ENCODE data around the gene LRRC47. TPM values are rescaled to one million over a fixed set of nuclear protein-coding genes. Genes with fewer than 3 reads are reported as not detected.
A peak's percentile ranks its signal among the peaks of the same experiment; 100 is the strongest.

LRRC47 gene
- total RNA-seq, 2 donors from 2014 or later, result 35.1 to 41.5 TPM

DNA sequence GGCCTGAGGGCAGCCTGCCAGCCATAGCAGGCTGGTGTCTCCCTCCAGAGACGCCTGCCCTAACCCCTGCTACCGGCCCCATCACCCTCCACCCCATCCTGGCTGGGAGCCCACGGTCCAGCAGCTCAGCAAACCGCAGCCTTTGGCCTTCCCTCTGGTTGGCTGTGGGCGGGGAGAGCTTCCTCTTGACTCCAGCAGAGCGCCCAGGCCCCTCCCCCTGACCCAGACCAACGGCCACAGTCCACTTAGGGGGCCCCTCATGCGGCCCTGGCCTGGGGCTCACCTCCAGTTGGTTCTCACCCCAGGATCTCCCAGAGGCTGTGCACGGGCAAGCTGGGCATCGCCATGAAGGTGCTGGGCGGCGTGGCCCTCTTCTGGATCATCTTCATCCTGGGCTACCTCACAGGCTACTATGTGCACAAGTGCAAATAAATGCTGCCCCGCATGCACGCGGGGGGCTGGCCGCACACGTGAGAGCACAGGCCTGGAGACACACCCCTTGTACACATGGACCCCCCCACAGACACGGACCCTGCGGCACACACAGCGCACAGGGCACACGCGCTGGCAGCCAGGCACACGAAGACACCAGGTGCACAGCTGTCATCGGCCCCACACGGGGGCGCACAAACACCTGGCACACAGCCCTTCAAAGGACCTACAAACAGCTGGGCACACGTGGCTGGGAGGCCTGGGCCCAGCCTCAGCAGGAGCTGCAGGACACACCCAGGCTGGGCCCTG, 20.6 kb downstream of the LRRC47 start:
- ATAC-seq (peak; percentile 69), DNase-seq (peak; percentile 67 to 78)
- intact Hi-C loops (cut with DNase I, micrococcal nuclease), result no loop called here

DNA sequence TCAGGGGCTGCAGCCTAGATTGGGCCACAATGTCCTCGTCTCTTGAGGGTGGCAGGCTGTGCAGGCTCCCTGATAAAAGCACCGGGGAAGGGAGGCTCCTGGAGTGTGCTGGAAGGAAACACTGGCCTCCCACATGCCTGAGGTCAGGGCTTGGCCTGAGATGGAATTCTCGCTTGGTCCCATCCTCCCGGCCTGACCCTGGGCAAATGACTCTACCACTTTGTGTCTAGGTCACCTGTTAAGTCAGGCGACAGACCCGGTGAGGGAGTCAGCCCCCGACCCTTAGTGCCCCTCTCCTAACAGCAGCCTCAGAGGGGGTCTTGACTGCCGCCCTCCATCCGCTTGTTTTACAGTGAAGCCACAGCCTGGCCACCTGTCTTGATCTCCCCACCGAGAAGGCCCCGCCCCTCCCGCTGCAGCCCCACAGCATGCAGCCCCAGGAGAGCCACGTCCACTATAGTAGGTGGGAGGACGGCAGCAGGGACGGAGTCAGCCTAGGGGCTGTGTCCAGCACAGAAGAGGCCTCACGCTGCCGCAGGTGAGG, 21.3 kb downstream of the LRRC47 start:
- ATAC-seq (no peak), DNase-seq (no peak)
- intact Hi-C loops (cut with DNase I, micrococcal nuclease), result no loop called here

DNA sequence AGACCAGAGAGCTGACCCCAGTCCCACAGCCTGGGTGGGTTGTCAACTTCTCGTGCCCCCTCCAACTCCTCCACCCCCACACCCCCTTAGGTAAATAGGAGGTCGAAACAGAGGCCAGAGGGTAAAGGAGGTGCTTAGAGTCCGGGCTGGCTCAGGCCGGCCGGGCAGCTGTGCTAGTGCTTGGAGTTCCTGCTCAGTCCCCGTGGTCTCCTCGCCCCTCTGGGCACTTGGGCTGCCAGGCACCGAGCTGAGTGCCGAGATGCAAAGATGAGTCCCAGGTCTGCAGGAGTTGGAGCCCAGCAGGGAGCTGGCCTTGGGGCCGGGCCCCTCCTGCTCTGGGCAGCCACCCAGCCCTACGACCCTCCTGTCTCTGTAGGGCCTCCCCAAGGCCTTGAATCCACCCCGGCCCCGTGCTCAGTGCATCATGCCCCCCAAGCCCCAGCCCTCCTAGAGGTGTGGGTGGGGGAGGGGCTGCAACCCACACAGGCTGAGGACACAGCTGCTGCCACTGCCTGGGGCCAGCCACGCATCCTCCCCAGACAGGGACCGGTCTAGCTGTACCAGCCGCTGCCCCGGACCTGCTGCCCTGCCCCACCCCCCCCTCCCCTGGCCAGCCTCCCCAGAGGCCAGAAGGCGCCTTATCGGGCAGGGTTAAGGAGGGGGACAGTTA, 21.9 kb downstream of the LRRC47 start:
- DNase-seq (no peak), ATAC-seq (no peak)
- intact Hi-C loops (cut with DNase I, micrococcal nuclease), result no loop called here

DNA sequence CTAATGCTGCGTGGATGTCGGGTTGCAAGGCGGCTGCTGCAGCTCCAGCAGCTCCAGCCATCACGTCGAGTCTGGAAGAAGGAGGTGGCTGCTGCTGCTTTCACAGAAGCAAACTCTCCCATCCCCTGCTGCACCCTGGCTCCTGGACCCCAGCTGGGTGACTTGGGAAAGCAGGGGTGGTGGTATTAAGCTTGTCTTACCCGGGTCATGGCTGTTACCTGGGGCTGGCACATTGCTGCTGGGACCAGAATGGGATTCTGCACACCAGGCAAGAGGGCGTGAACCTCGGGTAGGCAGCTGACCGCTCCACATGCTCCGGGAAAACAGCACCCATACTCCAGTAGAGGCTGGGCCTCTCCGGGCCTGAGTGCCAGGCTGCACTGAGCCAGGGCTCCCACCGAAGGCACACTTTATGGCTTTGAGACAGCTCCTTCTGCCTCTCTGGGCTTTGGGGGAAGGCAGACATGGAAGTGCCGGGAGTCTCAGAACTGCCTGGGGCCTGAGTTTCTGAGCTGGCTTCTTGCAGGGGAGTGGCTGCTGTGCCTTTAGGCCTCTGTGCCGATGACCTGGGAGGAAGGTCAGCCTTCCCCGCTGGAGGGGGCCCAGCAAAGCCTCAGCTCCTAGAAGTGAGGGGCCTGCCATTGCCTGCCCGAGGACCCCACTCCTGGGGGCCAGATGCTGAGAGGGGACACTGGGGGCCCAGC, 22.6 kb downstream of the LRRC47 start:
- intact Hi-C loops (cut with DNase I, micrococcal nuclease), result no loop called here
- no peak for DNase-seq
- ATAC-seq, result no peak

DNA sequence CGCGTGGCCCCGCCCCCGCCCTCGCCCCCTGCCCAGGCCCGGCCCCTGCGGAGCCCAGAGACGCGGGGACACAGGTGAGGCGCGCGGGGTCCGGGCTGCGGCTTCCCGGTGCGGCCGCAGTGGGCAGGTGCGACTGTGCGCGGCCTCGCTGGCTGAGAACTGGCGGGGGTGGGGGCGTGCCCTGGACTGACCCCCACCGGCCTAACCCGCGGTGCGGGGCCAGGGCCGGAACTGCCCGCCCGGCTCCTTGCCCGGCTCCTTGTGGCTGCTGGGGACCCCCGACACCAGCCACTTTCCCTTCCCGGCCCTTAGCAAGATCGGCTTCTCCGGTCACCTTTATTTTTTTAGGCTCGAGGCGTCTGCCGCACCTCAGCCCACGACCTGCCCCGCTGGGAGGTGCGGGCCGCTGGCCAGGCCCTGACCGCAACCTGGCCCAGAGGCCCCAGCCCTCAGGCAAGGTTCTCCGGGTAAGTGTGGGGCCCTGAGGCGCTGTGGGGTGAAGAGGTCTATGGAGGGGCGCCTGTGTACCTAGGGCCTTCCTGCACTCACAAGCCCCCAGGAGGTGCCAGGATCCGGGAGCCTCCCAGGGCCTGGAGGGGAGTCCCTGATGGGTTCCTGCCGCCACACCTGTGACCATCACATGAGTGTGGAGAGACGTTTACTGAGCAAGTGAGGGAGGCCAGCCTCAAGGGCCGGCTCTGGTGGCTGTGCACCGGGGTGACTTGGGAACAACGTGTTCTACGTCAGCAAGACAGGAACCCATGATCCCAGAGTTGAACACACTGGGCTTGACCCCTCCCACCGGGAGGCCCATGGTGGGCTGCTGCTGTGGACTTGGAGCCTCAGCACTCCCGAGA, 23.4 kb downstream of the LRRC47 start, which contains the start of gene SMIM1:
Gene SMIM1, plus strand, starts transcription at position 35 of the 857 bp plus-strand sequence. CDS start 2,625 bp downstream, outside the sequence.
- ATAC-seq (peak; percentile 2), DNase-seq (peak; percentile 31 to 34)
- intact Hi-C loops (cut with DNase I, micrococcal nuclease), result no loop called here

DNA sequence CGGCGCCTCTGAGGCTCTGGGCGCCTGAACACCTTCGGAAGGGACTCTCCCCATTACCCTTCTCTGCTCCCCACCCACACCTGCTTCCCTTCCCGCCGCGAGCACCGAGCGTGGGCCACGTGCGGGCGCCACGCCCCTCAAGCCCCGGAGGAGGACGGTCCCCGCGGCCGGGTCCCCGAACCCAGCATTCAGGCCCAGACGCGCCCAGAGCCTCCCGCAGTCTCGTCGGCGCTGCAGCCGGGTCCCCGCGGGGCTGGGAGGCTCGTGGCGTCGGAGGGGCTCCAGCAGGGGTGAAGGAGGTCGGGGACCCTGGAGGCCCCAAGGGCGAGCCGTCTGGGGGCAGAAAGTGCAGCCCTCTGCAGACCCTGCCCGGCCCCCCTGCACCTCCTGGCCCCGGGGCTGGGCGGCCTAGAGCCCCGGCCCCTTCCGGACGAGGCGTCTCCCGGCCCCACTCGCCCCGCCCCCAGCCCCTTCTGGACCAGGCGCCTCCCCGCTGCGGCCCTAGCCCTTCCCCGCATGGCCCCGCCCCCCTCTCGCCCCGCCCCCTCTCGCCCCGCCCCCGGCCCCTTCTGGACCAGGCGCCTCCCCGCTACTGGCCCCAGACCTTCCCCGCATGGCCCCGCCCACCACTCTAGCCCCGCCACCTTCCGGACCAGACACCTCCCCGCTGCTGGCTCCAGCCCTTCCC, 24.1 kb downstream of the LRRC47 start:
- intact Hi-C loops (cut with DNase I, micrococcal nuclease), result no loop called here
- ATAC-seq, result peak; percentile 81
- DNase-seq, result peak; percentile 95 to 97

DNA sequence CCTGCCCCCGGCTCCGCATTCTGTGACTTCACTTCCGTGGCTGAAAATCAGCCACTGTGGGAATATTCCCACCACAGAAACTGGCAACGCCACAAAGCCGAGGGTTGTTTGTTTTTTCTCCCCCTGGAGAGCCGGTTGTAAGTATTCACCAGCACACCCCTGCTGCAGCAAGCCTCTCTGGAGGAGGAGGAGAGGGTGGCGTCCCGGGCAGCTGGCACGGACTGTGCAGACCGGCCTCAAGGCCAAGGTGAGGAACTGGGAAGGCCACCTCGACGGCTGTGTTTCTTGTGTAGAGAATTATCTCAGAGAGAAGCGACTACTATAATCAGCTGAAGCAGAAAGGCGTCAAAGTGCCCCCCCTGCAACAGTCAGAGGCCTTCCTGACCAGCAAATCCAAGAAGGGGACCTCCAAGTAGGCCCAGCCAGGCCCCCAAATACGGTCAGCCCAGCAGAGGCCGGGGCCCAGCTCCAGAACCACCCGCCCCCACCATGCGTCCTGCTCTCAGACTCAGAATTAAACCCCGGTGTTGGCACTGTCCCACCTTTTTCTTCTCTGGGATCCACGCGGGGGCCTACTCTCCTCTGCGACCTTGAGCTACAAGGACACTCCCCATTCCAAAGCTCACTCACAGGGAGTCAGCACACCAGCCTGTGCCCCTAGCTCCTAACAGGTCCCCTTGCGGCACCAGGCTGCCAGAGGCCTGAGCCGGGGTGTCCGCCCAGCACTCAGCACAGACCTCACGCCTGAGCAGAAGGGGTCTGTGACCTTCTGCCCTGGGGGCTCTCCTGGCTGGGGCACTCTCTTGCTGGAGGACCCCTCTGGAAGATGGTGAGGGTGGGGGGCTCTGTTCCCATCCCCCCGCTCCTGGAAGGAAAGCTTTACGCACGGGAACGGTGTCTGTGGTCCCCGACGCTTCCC, 24.9 kb downstream of the LRRC47 start:
- ATAC-seq (no peak), DNase-seq (no peak)
- intact Hi-C loops (cut with DNase I, micrococcal nuclease), result no loop called here

DNA sequence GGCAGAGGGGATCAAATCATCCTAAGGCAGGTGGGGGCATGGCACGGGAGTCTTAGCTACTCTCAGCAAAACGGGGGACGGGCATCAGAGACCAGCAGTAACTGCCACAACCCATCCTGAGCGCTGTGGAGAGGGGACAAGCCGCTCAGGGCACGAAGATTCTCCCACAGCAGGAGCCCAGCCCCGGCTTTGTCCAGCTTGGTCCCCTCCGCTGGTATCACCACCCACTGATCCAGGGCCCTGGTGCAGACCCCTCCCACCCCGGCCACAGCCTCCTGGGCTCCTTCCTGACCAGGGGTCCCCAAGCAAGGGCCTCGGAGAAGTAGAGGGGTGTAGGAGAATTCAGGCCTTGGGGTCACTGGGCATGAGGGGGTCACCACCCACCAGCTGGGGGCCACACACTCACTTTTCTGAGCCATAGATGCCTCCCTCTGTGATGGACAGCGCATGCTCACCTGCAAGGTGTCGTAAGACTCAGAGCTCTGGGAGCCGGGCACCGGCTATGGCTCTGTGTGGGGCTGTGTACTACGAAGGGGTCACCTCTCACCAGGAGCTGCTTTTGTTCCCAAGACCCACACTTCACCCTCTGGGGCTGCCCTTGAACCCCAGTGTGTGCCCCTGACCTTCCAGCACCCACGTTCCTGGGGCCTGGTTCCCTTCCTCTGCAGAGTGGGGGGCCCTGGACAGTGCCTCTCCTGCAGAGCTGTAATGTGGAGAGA, 26.1 kb downstream of the LRRC47 start:
- no peak for DNase-seq
- intact Hi-C loops (cut with DNase I, micrococcal nuclease), result no loop called here
- ATAC-seq, result no peak

DNA sequence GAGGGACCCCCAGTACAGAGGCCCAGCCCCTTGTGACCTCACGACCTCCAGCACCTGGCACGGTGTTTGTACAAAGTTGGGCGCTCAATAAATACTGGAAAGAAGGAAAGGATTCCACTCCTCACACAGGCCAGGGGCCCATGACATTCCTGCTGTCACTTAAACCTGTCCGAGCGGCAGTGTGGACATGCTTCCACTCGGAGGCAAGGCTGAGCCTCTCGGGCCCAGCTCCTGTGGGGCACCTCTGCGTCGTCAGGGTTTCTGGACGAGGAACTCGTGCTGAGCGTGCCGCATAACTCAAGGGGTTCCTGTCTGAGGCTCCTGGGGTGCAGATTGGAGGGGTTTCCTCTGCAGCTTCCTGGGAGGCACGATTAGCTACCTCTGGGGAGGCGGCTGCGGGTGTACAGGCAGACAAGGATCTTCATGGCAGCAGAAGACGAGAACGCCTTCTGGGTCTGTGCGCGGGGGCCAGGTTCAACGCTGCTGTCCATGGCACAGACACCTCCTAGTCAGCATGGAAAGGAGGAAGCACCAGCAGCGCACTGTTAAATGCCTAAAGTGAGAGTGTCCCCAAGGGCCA, 27.4 kb downstream of the LRRC47 start:
- intact Hi-C loops (cut with DNase I, micrococcal nuclease), result no loop called here
- ATAC-seq, result no peak
- no peak for DNase-seq

DNA sequence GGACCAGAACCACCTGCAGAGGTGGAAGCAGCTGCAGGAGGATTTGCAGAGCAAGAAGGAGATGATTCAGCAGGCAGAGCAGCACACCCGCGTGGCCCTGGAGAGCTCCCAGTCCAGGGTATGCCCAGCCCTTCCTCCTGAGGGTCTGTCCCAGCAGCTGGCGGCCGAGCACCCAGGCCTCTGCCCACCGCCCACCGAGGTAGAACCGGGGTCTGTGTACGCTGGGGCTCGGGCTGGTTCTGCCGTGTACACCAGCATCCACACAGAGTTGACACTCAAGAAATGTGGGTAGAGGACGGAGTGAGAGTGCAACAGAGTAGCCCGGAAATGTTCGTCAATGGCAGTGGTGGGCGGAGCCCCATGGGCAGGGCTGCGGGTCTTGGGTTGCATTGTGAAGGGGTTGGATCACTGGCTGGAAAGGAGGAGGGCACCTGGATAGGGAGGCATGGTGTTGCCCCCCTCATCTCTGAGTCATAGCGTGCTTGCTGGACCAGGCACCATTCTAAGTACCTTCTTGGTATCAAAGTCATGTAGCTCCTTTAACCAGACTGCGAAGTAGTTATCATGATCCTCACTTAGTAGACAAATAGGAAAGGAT, 28.9 kb downstream of the LRRC47 start:
- no peak for ATAC-seq
- DNase-seq, result no peak
- intact Hi-C loops (cut with DNase I, micrococcal nuclease), result no loop called here

DNA sequence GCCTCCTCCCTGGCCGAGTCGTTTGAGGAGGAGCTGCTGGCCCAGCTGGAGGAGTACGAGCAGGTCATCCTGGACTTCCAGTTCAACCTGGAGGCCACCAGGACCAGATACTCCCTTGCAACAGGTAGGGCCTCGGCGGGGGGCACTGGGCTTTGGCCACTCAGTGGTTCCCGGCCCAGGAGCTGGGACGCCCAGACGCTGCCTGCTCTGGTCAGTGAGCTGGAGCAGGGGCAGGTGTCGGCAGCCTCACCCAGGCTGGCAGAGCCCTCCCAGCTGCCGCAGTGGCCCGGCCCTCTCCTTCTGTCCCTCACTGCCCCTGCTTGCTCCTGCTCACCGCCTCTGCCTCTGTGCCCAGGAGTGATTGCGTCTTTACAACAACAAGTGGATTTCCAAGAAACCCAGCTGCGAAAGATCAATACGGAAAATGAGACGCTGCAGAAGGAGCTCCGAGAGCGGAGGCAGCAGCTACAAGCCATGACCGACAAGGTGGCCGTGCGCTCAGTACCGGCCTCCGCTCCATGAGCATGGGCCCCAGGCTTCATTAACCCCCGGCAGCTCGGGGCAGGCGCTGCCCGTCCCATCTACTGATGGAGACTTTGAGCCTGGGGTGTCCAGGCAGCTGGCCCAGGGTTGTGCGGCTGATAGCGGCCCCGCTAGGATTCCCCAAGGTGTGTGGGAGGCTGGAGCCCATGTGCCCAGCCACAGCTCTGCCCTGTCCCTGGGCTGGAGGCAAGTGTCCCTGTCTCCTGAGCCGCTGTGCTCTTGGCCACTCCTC, 32.8 kb downstream of the LRRC47 start:
- intact Hi-C loops (cut with DNase I, micrococcal nuclease), result no loop called here
- no peak for ATAC-seq

DNA sequence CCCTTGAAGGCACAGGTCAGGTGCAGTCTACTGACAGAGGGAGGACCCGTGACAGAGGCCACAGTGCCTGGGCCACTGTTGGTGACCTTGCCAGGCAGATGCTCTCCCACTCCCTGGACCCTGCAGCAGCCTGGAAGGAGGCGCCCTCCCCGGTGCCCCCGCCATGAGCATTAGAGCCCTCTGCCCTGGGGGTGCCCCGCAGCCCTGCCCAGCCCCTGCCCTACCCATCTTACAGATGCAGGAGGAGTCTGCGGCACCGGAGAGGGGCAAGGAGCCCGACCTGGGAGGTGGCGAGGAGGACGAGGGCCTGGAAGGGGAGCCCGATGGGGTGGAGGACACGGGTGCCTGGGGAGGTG, 33.4 kb downstream of the LRRC47 start:
- intact Hi-C loops (cut with DNase I, micrococcal nuclease), result no loop called here
- ATAC-seq (no peak), DNase-seq (no peak)

More for the DNA sequence above, 32.8 kb downstream of the LRRC47 start:
- DNase-seq, result no peak

DNA sequence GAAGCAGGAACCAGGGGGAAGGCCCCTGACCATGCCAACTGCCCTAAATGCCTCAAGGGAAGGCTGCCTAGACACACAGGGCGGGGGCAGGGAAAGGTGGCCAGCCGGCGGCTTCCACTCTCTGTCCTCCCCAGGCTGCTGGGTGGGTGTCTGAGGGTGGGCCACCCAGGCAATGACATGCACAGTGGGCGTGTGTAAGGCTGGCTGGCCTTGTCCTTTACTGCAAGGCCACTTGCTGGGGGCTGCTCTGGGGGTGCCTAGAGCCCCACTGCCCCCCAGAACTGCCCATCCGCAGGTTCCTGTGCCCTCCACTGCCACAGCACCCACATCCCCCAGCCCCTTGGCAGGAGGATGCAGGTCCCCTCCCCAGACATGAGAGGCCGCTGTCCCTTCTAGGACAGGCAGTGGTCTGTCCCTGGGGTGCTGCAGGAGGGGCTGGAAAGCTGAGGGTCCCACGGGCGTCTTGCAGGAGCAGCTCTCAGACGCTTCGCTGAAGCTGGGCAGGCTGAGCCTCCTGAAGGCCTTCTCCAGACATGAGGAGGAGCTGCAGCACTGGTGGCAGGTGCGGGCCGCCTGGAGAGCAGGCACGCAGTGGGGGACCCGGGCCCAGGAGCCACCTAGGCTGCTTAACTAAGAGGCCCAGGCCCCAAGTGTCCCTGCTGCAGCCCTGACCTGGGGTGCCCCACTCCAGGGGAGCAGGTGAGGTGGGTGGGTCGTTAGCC, 34.0 kb downstream of the LRRC47 start:
- intact Hi-C loops (cut with DNase I, micrococcal nuclease), result no loop called here
- ATAC-seq (no peak), DNase-seq (no peak)

DNA sequence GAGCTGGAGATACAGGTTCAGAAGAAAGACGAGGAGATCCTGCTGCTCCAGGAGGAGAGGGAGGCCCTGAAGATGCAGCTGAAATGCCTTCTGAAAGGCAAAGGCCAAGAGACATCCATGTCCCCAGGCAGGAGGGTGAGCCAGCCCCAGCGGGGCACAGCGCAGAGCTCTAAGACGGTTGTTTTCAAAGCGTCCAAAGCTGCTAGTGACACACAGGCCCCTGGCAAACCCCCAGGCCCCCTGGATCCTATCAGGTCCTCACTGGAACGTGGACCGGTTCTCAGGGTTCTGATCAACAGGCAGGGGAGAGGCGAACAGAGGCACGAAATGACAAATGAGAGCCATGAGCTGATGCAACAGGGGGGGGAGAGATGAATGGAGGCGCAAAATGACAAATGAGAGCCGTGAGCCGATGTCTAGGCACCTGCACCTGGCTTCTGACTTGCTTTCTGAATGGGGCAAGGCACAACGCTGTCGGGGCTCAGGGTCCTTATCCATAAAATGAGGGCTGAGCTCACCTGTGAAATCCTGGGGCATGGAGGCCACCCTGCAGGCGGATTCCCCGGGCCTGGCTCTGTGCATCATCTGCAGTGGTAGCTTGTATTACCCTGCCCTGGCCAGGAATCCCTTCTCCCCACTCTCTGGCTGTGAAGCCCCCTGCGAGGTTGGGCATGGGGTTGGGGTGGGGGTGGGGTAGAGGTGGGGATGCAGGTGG, 34.8 kb downstream of the LRRC47 start:
- DNase-seq (no peak), ATAC-seq (no peak)
- intact Hi-C loops (cut with DNase I, micrococcal nuclease), result no loop called here
